K562 (cell line): ENCODE data around the gene HDLBP. TPM values are rescaled to one million over a fixed set of nuclear protein-coding genes. Genes with fewer than 3 reads are reported as not detected.

ENCODE experiments used
- CHD2 ChIP-seq: IDR thresholded peaks from 2 replicates; pipeline ENCODE4 v1.6.1; 2011; ENCODE audit warnings: low read depth, low read length
- CREB1 ChIP-seq, 2 experiments: sonication (generic) in 1 of 2; formaldehyde crosslinking in 1 of 2; IDR thresholded peaks; 2 replicates each; pipeline versions ENCODE4 v1.6.1 to v1.8.0; 2012 to 2022; ENCODE audit warnings: inconsistent platforms in 1 of 2, mild to moderate bottlenecking in 1 of 2, missing genetic modification reagents in 1 of 2, moderate library complexity in 1 of 2
- ELF1 ChIP-seq: fragments of 200-800 bp; sonication (Bioruptor generic); IDR thresholded peaks from 2 replicates; pipeline ENCODE4 v1.6.1; 2016; ENCODE audit warnings: missing genetic modification characterization, missing compliant biosample characterization
- SMC3 ChIP-seq: conservative IDR thresholded peaks from 2 replicates; pipeline ENCODE4 v1.6.1; 2011; ENCODE audit warnings: low read depth, low read length, improper control_type of control experiment; ENCODE audit not compliant: insufficient read depth
- TAF7 ChIP-seq: fragments of 450-650 bp; IDR thresholded peaks from 2 replicates; pipeline ENCODE4 v1.6.1; 2016; ENCODE audit warnings: missing genetic modification characterization, missing compliant biosample characterization
- ZFP36 ChIP-seq: fragments of 150-350 bp; IDR thresholded peaks from 2 replicates; pipeline ENCODE4 v1.6.1; 2018; ENCODE audit warnings: low read length, low read depth; ENCODE audit not compliant: partially characterized antibody
- ZFX ChIP-seq: sonication (generic); formaldehyde crosslinking; IDR thresholded peaks from 2 replicates; pipeline ENCODE4 v1.8.0; 2022; ENCODE audit warnings: mild to moderate bottlenecking, missing genetic modification reagents, moderate library complexity
- ZKSCAN1 ChIP-seq: fragments of 150-350 bp; IDR thresholded peaks from 2 replicates; pipeline ENCODE4 v1.6.1; 2016; ENCODE audit warnings: low read depth, low read length
- ZNF174 ChIP-seq: fragments of 250-450 bp; sonication (Bioruptor Pico); IDR thresholded peaks from 2 replicates; pipeline ENCODE4 v1.4.0; 2020; ENCODE audit warnings: mild to moderate bottlenecking
- ZNF239 ChIP-seq: fragments of 250-450 bp; sonication (Bioruptor Pico); IDR thresholded peaks from 2 replicates; pipeline ENCODE4 v1.4.0; 2020; ENCODE audit warnings: mild to moderate bottlenecking
- polyA plus RNA-seq, 8 experiments: library from polyadenylated mRNA; depleted of rRNA in 4 of 8; stranded (reverse) in 5 of 8; unstranded in 3 of 8; fragments of >200 nt; fragmentation: Nextera tagmentation in 2 of 8; fragmentation: Illumina TruSeq in 1 of 8; extraction: Ambion mirVana in 2 of 8; extraction: Trizol in 1 of 8; gene quantifications; 2 replicates each; pipeline versions ENCODE4 v1.2.1 to v1.2.3, GENCODE V29; 2011 to 2014; ENCODE audit warnings: inconsistent platforms in 1 of 8, missing spikeins in 1 of 8
- total RNA-seq, 7 experiments: library from RNA; depleted of rRNA in 6 of 7; stranded (reverse); fragments of >200 nt in 6 of 7; fragmentation: Illumina TruSeq in 2 of 7; extraction: Trizol in 2 of 7; gene quantifications; 2 replicates each; pipeline versions ENCODE4 v1.2.1 to v1.2.3, GENCODE V29; 2011 to 2021; ENCODE audit warnings: low replicate concordance in 1 of 7
- TF ChIP-seq, protein P1 (sequence below), 3 experiments: IDR thresholded peaks in 2 of 3; conservative IDR thresholded peaks in 1 of 3; 2 replicates each; pipeline ENCODE4 v1.5.1; 2011 to 2012; ENCODE audit warnings: low read length in 3 of 3, mild to moderate bottlenecking in 3 of 3, control low read depth in 2 of 3, improper control_type of control experiment in 1 of 3, inconsistent platforms in 1 of 3, low read depth in 1 of 3, mixed read lengths in 1 of 3, moderate library complexity in 1 of 3; ENCODE audit not compliant: insufficient read depth in 2 of 3
- TF ChIP-seq, protein P2 (sequence below), 2 experiments: fragments of 450-650 bp in 1 of 2; sonication (generic) in 1 of 2; formaldehyde crosslinking; conservative IDR thresholded peaks; 2 replicates each; pipeline versions ENCODE4 v1.4.0 to v1.8.1; 2020 to 2022; ENCODE audit warnings: mild to moderate bottlenecking in 1 of 2, missing genetic modification reagents in 1 of 2
- TF ChIP-seq, protein P3 (sequence below): sonication (generic); formaldehyde crosslinking; IDR thresholded peaks from 2 replicates; pipeline ENCODE4 v1.8.1; 2023; ENCODE audit warnings: mild to moderate bottlenecking, missing genetic modification reagents

The HDLBP gene
- total and polyA plus RNA-seq, 9 of the 15 experiments (the other 6 are each of a cell fraction or from before 2014, with no cell fraction given): 24.4 to 378 (median 146) TPM

DNA sequence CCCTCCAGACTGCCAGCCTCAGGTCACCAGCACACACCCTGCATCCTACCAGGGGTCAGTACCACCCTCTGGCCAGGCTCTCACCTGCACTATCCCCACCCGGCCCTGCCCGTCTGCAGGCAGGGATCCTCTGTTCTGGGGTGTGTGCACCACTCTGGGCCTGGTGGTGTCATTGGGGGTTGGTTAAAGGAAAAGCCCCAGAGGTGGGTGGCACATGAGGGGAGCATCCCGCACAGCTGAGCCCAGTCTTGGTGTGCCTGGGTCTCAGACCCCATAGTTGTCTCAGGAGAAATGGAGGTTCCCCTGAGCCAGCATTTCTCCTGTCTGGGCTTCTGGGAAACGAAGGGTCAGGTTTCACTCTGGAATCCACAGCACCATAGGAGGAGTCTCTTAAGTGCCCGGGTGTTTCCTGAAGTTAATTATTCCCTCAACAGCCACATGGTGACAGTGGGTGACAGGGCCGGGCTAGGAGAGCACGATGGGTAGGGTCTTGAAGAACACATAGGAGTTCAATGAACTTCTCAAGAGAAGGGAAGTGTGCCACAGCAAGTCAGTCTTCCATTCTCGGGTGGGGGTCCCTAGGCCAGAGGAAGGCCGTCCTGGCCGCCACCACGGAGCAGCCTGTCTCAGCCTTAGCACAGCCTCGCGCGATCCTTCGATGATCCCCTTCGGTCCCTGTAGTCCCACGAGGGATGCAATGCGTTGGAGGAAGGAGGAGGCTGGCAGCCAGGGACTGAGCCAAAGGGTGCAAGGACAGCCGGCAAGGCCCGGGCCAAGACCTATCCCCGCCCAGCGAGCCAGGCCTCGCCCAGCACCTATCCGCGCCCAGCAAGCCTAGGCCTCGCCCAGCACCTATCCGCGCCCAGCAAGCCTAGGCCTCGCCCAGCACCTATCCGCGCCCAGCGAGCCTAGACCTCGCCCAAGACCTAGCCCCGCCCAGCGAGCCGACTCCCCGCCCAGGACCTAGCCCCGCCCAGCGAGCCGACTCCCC is 39.5 kb upstream of the HDLBP start (continued):
- TF ChIP-seq, protein P1, sequence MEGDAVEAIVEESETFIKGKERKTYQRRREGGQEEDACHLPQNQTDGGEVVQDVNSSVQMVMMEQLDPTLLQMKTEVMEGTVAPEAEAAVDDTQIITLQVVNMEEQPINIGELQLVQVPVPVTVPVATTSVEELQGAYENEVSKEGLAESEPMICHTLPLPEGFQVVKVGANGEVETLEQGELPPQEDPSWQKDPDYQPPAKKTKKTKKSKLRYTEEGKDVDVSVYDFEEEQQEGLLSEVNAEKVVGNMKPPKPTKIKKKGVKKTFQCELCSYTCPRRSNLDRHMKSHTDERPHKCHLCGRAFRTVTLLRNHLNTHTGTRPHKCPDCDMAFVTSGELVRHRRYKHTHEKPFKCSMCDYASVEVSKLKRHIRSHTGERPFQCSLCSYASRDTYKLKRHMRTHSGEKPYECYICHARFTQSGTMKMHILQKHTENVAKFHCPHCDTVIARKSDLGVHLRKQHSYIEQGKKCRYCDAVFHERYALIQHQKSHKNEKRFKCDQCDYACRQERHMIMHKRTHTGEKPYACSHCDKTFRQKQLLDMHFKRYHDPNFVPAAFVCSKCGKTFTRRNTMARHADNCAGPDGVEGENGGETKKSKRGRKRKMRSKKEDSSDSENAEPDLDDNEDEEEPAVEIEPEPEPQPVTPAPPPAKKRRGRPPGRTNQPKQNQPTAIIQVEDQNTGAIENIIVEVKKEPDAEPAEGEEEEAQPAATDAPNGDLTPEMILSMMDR (IDR thresholded peaks at IDR 0.05 in 2 of 3, conservative IDR thresholded peaks at IDR 0.05 in 1 of 3; ENCODE audit: insufficient read depth in 2 of 3, low read depth in 1 of 3, low read length in 3 of 3): 0 out of 6 replicates have a peak, but pooled peaks of 2 of the 3 experiments have one; percentile 11 to 21
- TF ChIP-seq ZKSCAN1 (peak; percentile 52; the same call in 1 of the 2 replicates), ELF1 (tag) (no peak), ZFX (CRISPR knock-in tag) (peak; percentile 76), SMC3 (no peak), ZFP36 (no peak), ZNF174 (CRISPR knock-in tag) (no peak), TAF7 (tag) (no peak), ZNF239 (CRISPR knock-in tag) (no peak), CHD2 (0 out of 2 replicates have a peak, but pooled peaks have one; percentile 18), CREB1 (IDR thresholded peaks at IDR 0.05) (no peak), CREB1 (CRISPR knock-in tag; IDR thresholded peaks at IDR 0.05) (no peak)
- TF ChIP-seq, protein P2, sequence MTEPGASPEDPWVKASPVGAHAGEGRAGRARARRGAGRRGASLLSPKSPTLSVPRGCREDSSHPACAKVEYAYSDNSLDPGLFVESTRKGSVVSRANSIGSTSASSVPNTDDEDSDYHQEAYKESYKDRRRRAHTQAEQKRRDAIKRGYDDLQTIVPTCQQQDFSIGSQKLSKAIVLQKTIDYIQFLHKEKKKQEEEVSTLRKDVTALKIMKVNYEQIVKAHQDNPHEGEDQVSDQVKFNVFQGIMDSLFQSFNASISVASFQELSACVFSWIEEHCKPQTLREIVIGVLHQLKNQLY (CRISPR knock-in tag; conservative IDR thresholded peaks at IDR 0.05): no peak
- TF ChIP-seq, protein P3, sequence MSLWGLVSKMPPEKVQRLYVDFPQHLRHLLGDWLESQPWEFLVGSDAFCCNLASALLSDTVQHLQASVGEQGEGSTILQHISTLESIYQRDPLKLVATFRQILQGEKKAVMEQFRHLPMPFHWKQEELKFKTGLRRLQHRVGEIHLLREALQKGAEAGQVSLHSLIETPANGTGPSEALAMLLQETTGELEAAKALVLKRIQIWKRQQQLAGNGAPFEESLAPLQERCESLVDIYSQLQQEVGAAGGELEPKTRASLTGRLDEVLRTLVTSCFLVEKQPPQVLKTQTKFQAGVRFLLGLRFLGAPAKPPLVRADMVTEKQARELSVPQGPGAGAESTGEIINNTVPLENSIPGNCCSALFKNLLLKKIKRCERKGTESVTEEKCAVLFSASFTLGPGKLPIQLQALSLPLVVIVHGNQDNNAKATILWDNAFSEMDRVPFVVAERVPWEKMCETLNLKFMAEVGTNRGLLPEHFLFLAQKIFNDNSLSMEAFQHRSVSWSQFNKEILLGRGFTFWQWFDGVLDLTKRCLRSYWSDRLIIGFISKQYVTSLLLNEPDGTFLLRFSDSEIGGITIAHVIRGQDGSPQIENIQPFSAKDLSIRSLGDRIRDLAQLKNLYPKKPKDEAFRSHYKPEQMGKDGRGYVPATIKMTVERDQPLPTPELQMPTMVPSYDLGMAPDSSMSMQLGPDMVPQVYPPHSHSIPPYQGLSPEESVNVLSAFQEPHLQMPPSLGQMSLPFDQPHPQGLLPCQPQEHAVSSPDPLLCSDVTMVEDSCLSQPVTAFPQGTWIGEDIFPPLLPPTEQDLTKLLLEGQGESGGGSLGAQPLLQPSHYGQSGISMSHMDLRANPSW (CRISPR knock-in tag): no peak
